ENCODE measurements around the gene DNAJC5. TPM values are rescaled to one million over a fixed set of nuclear protein-coding genes. Genes with fewer than 3 reads are reported as not detected.
A peak's percentile ranks its signal among the peaks of the same experiment; 100 is the strongest.
"Not testable (repeated sequence)": the region's sequence is repeated elsewhere in the genome, so short reads cannot be mapped to it uniquely, and the experiment has no call there.

DNAJC5 gene
- total RNA-seq, 1 experiment from 2014 or later = 59.5 TPM

- in situ Hi-C loops (cut with HindIII; ENCODE audit: low pct_unique_long_range_greater_than_20kb, low sequenced_read_pairs) (no loop called here), intact Hi-C loops (cut with micrococcal nuclease; ENCODE audit: unreplicated experiment) (no loop called here)
- POLR2A ChIA-PET = interaction anchor here (0.6 kb wide), 1 partner anchor 116 kb away, joined by 4 read pairs; no protein-coding TSS in a partner anchor
- H3K27ac ChIP-seq (ENCODE audit: low read length) = no peak overlapping the region
- peaks cover 3% of the 10 kb centered on the region; the same call in 1 of the 2 replicates for H3K36me3 ChIP-seq (ENCODE audit: control insufficient read depth, insufficient read depth, low read length)
- CTCF ChIA-PET = no interaction called here
- no peak for DNase-seq (ENCODE audit: low read depth, low spot score)
- no peaks in the 10 kb centered on the region for H3K9me3 ChIP-seq (ENCODE audit: control insufficient read depth, insufficient read depth, low read depth, low read length)
- H3K4me3 ChIP-seq (ENCODE audit: low read depth in 2 of 2, low read length in 2 of 2) = no peak overlapping the region
- no peak for ATAC-seq
- no peaks in the 10 kb centered on the region for H3K27me3 ChIP-seq (ENCODE audit: control insufficient read depth, insufficient read depth, low read length)
- TSS peak; percentile 54 for BruUV-seq (replicated peaks)
- peaks cover 6% of the 10 kb centered on the region; the same call in 1 of the 2 replicates for H3K4me1 ChIP-seq (ENCODE audit: control insufficient read depth, insufficient read depth, low read length)
- TF ChIP-seq, protein P1, sequence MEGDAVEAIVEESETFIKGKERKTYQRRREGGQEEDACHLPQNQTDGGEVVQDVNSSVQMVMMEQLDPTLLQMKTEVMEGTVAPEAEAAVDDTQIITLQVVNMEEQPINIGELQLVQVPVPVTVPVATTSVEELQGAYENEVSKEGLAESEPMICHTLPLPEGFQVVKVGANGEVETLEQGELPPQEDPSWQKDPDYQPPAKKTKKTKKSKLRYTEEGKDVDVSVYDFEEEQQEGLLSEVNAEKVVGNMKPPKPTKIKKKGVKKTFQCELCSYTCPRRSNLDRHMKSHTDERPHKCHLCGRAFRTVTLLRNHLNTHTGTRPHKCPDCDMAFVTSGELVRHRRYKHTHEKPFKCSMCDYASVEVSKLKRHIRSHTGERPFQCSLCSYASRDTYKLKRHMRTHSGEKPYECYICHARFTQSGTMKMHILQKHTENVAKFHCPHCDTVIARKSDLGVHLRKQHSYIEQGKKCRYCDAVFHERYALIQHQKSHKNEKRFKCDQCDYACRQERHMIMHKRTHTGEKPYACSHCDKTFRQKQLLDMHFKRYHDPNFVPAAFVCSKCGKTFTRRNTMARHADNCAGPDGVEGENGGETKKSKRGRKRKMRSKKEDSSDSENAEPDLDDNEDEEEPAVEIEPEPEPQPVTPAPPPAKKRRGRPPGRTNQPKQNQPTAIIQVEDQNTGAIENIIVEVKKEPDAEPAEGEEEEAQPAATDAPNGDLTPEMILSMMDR (IDR thresholded peaks at IDR 0.05) = no peak
- TF ChIP-seq, protein P2, sequence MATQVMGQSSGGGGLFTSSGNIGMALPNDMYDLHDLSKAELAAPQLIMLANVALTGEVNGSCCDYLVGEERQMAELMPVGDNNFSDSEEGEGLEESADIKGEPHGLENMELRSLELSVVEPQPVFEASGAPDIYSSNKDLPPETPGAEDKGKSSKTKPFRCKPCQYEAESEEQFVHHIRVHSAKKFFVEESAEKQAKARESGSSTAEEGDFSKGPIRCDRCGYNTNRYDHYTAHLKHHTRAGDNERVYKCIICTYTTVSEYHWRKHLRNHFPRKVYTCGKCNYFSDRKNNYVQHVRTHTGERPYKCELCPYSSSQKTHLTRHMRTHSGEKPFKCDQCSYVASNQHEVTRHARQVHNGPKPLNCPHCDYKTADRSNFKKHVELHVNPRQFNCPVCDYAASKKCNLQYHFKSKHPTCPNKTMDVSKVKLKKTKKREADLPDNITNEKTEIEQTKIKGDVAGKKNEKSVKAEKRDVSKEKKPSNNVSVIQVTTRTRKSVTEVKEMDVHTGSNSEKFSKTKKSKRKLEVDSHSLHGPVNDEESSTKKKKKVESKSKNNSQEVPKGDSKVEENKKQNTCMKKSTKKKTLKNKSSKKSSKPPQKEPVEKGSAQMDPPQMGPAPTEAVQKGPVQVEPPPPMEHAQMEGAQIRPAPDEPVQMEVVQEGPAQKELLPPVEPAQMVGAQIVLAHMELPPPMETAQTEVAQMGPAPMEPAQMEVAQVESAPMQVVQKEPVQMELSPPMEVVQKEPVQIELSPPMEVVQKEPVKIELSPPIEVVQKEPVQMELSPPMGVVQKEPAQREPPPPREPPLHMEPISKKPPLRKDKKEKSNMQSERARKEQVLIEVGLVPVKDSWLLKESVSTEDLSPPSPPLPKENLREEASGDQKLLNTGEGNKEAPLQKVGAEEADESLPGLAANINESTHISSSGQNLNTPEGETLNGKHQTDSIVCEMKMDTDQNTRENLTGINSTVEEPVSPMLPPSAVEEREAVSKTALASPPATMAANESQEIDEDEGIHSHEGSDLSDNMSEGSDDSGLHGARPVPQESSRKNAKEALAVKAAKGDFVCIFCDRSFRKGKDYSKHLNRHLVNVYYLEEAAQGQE (IDR thresholded peaks at IDR 0.05; ENCODE audit: insufficient read depth in 1 of 2, low read depth in 2 of 2, low read length in 1 of 2) = no peak
- TF ChIP-seq SIN3A (IDR thresholded peaks at IDR 0.05; ENCODE audit: borderline replicate concordance, insufficient read depth, low read depth, low read length) = no peak
- TF ChIP-seq TCF7L2 (IDR thresholded peaks at IDR 0.05; ENCODE audit: low read depth, low read length) = no peak
- no peak for TF ChIP-seq POLR2AphosphoS5 (IDR thresholded peaks at IDR 0.05; ENCODE audit: low read depth, low read length)
These were observed 26.7 kb upstream of the DNAJC5 start for GRCh38 chr20:63868264-63868663.

DNA sequence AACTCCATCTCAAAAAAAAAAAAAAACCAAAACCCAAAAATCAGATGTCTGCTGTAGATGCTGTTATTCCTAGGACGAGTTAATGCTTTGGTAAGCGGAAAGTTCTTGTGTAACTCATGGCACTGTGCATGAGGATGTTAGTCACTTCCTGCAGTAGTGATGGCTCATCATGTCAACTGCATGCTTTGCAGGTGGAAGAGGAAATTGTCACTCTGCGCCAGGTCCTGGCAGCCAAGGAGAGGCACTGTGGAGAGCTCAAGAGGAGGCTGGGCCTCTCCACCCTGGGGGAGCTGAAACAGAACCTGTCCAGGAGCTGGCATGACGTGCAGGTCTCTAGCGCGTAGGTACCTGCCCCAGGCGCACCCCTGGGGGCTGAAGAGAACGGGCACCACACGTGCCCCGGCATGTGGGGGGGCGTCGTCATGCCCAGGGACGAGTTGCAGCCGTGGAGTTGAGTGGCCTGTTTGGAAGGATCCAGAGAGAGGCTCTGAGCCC, 21.4 kb upstream of the DNAJC5 start:
- DNase-seq (ENCODE audit: low read depth, low spot score) (peak; percentile 77), ATAC-seq (peak; percentile 64; the same call in 1 of the 2 replicates)
- in situ Hi-C loops (cut with HindIII; ENCODE audit: low pct_unique_long_range_greater_than_20kb, low sequenced_read_pairs) = no loop called here
- CTCF ChIA-PET = no interaction called here
- intact Hi-C loops (cut with micrococcal nuclease; ENCODE audit: unreplicated experiment) = no loop called here
- no peak overlapping the region for H3K4me3 ChIP-seq (ENCODE audit: low read depth in 2 of 2, low read length in 2 of 2)
- TF ChIP-seq, protein P2 (IDR thresholded peaks at IDR 0.05; ENCODE audit: insufficient read depth in 1 of 2, low read depth in 2 of 2, low read length in 1 of 2) = no peak
- TF ChIP-seq, protein P1 (IDR thresholded peaks at IDR 0.05) = no peak
- no peak for TF ChIP-seq SIN3A (IDR thresholded peaks at IDR 0.05; ENCODE audit: borderline replicate concordance, insufficient read depth, low read depth, low read length)
- no peak for TF ChIP-seq POLR2AphosphoS5 (IDR thresholded peaks at IDR 0.05; ENCODE audit: low read depth, low read length)
- TF ChIP-seq TCF7L2 (IDR thresholded peaks at IDR 0.05; ENCODE audit: low read depth, low read length) = no peak
- peaks cover 10% of the 10 kb centered on the region for H3K36me3 ChIP-seq (ENCODE audit: control insufficient read depth, insufficient read depth, low read length)
- BruUV-seq (replicated peaks) = TSS peak; percentile 66
- no peaks in the 10 kb centered on the region for H3K27me3 ChIP-seq (ENCODE audit: control insufficient read depth, insufficient read depth, low read length)
- H3K4me1 ChIP-seq (ENCODE audit: control insufficient read depth, insufficient read depth, low read length) = no peaks in the 10 kb centered on the region
- no peak overlapping the region for H3K27ac ChIP-seq (ENCODE audit: low read length)
- POLR2A ChIA-PET = no interaction called here
- no peaks in the 10 kb centered on the region for H3K9me3 ChIP-seq (ENCODE audit: control insufficient read depth, insufficient read depth, low read depth, low read length)

GRCh38 chr20:63874241-63874640, 20.7 kb upstream of the DNAJC5 start:
- H3K4me1 ChIP-seq (ENCODE audit: control insufficient read depth, insufficient read depth, low read length); BruUV-seq (replicated peaks); H3K4me3 ChIP-seq (ENCODE audit: low read depth in 2 of 2, low read length in 2 of 2); in situ Hi-C loops (cut with HindIII; ENCODE audit: low pct_unique_long_range_greater_than_20kb, low sequenced_read_pairs); H3K27ac ChIP-seq (ENCODE audit: low read length); ATAC-seq; H3K27me3 ChIP-seq (ENCODE audit: control insufficient read depth, insufficient read depth, low read length); intact Hi-C loops (cut with micrococcal nuclease; ENCODE audit: unreplicated experiment); H3K9me3 ChIP-seq (ENCODE audit: control insufficient read depth, insufficient read depth, low read depth, low read length); DNase-seq (ENCODE audit: low read depth, low spot score); H3K36me3 ChIP-seq (ENCODE audit: control insufficient read depth, insufficient read depth, low read length); CTCF ChIA-PET; POLR2A ChIA-PET: not testable (repeated sequence)

Data from Panc1 (cell line).